K562 (cell line): ENCODE measurements around the gene ARSI. TPM values are rescaled to one million over a fixed set of nuclear protein-coding genes. Genes with fewer than 3 reads are reported as not detected.

Experiments used
- FOS ChIP-seq: IDR thresholded peaks from 3 replicates; pipeline ENCODE4 v1.6.1; 2011; ENCODE audit not compliant: insufficient read length; ENCODE audit errors: extremely low read depth
- GTF2E2 ChIP-seq: fragments of 200-800 bp; sonication (Bioruptor generic); IDR thresholded peaks from 2 replicates; pipeline ENCODE4 v1.6.1; 2016; ENCODE audit warnings: missing genetic modification characterization, missing compliant biosample characterization
- KAT2B ChIP-seq: IDR thresholded peaks from one replicate; pipeline ENCODE4 v1.6.1; 2012; ENCODE audit warnings: low read depth, mild to moderate bottlenecking, control low read depth, inconsistent platforms, low read length, moderate library complexity
- NEUROD1 ChIP-seq: fragments of 150-350 bp; IDR thresholded peaks from 2 replicates; pipeline ENCODE4 v1.6.1; 2014; ENCODE audit warnings: borderline replicate concordance, low read length, low read depth; ENCODE audit not compliant: partially characterized antibody
- NFATC3 ChIP-seq: fragments of 450-650 bp; IDR thresholded peaks from 2 replicates; pipeline ENCODE4 v1.6.1; 2017; ENCODE audit warnings: mild to moderate bottlenecking
- RBM25 ChIP-seq: fragments of 200-400 bp; formaldehyde crosslinking; IDR thresholded peaks from 2 replicates; pipeline ENCODE4 v1.6.1; 2018; ENCODE audit warnings: low read length, low read depth, moderate library complexity; ENCODE audit not compliant: severe bottlenecking
- ZFPM2 ChIP-seq: fragments of 250-450 bp; sonication (Bioruptor Pico); IDR thresholded peaks from 2 replicates; pipeline ENCODE4 v1.5.1; 2022; ENCODE audit warnings: mild to moderate bottlenecking
- polyA plus RNA-seq, 8 experiments: library from polyadenylated mRNA; depleted of rRNA in 4 of 8; stranded (reverse) in 5 of 8; unstranded in 3 of 8; fragments of >200 nt; fragmentation: Nextera tagmentation in 2 of 8; fragmentation: Illumina TruSeq in 1 of 8; extraction: Ambion mirVana in 2 of 8; extraction: Trizol in 1 of 8; gene quantifications; 2 replicates each; pipeline versions ENCODE4 v1.2.1 to v1.2.3, GENCODE V29; 2011 to 2014; ENCODE audit warnings: inconsistent platforms in 1 of 8, missing spikeins in 1 of 8
- total RNA-seq, 7 experiments: library from RNA; depleted of rRNA in 6 of 7; stranded (reverse); fragments of >200 nt in 6 of 7; fragmentation: Illumina TruSeq in 2 of 7; extraction: Trizol in 2 of 7; gene quantifications; 2 replicates each; pipeline versions ENCODE4 v1.2.1 to v1.2.3, GENCODE V29; 2011 to 2021; ENCODE audit warnings: low replicate concordance in 1 of 7
- TF ChIP-seq, protein P1 (sequence below): sonication (generic); formaldehyde crosslinking; IDR thresholded peaks from 2 replicates; pipeline ENCODE4 v1.8.0; 2022; ENCODE audit warnings: mild to moderate bottlenecking, missing genetic modification reagents

ARSI gene
- total and polyA plus RNA-seq, 9 of the 15 experiments (the other 6 are each of a cell fraction or from before 2014, with no cell fraction given), result 0.04 to 0.07 TPM; not detected in 7

DNA sequence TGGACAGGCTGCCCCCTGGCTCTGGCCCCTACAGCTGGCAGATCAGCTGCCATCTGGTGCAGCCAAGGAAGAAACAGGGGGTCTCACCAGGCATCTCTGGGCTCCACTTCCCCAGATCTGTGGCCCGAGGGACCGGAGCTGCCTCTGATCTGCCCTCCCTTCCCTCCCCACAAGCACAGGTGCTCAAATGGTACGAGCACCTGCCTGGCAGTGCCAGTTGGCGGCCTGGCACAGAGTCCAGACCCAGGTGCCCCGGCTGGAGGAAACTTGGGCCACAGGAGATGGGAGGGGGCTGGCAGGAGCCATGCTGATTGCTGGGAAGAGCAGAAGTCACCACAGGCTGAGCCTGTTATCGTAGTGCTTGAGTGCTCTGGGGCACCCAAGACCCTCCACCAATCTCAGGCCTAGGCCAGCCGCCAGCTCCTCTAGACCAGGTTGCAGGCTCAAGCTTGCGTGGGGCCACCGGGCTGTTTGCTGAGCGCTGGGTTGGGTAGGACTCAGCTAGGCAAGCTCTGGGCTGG, 8.1 kb downstream of the ARSI start (continued):
- TF ChIP-seq NFATC3, result no peak
- TF ChIP-seq KAT2B, result no peak
- no peak for TF ChIP-seq RBM25
- no peak for TF ChIP-seq GTF2E2 (tag)
- no peak for TF ChIP-seq ZFPM2 (CRISPR knock-in tag)
- TF ChIP-seq, protein P1, sequence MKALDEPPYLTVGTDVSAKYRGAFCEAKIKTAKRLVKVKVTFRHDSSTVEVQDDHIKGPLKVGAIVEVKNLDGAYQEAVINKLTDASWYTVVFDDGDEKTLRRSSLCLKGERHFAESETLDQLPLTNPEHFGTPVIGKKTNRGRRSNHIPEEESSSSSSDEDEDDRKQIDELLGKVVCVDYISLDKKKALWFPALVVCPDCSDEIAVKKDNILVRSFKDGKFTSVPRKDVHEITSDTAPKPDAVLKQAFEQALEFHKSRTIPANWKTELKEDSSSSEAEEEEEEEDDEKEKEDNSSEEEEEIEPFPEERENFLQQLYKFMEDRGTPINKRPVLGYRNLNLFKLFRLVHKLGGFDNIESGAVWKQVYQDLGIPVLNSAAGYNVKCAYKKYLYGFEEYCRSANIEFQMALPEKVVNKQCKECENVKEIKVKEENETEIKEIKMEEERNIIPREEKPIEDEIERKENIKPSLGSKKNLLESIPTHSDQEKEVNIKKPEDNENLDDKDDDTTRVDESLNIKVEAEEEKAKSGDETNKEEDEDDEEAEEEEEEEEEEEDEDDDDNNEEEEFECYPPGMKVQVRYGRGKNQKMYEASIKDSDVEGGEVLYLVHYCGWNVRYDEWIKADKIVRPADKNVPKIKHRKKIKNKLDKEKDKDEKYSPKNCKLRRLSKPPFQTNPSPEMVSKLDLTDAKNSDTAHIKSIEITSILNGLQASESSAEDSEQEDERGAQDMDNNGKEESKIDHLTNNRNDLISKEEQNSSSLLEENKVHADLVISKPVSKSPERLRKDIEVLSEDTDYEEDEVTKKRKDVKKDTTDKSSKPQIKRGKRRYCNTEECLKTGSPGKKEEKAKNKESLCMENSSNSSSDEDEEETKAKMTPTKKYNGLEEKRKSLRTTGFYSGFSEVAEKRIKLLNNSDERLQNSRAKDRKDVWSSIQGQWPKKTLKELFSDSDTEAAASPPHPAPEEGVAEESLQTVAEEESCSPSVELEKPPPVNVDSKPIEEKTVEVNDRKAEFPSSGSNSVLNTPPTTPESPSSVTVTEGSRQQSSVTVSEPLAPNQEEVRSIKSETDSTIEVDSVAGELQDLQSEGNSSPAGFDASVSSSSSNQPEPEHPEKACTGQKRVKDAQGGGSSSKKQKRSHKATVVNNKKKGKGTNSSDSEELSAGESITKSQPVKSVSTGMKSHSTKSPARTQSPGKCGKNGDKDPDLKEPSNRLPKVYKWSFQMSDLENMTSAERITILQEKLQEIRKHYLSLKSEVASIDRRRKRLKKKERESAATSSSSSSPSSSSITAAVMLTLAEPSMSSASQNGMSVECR, result no peak
- TF ChIP-seq NEUROD1, result no peak
- TF ChIP-seq FOS, result no peak
